ENCODE results near the gene HLA-DQA2. TPM values are rescaled to one million over a fixed set of nuclear protein-coding genes. Genes with fewer than 3 reads are reported as not detected.

Gene HLA-DQA2
- polyA plus RNA-seq, 1 donor (not counting 4 experiments of a cell fraction or from before 2014, with no cell fraction given): not detected

- DNase-seq (ENCODE audit: low read depth, low spot score): no peak
- Histone ChIP-seq H3K79me2 (ENCODE audit: control insufficient read depth, insufficient read depth, low read length) (no peaks in the 10 kb centered on the region), H3K9me3 (ENCODE audit: control insufficient read depth, low read depth, low read length) (no peaks in the 10 kb centered on the region), H3K4me2 (ENCODE audit: control insufficient read depth, extremely low read depth, insufficient read depth, low read depth, low read length) (no peak overlapping the region), H4K20me1 (ENCODE audit: control insufficient read depth, extremely low read depth, insufficient read depth, low read length) (no peaks in the 10 kb centered on the region), H3K9me1 (ENCODE audit: control insufficient read depth, extremely low read depth, insufficient read depth, low read length) (no peaks in the 10 kb centered on the region), H3K27me3 (ENCODE audit: control insufficient read depth, extremely low read depth, insufficient read depth, low read length) (no peaks in the 10 kb centered on the region), H3K4me3 (ENCODE audit: control insufficient read depth in 2 of 3, extremely low read depth in 1 of 3, insufficient read depth in 2 of 3, low read depth in 1 of 3, low read length in 3 of 3) (no peak overlapping the region), H3K4me1 (ENCODE audit: control insufficient read depth, extremely low read depth, insufficient read depth, low read length) (no peaks in the 10 kb centered on the region), H3K9ac (ENCODE audit: control insufficient read depth, extremely low read depth, insufficient read depth, low read length) (no peak overlapping the region), H3K27ac (ENCODE audit: control insufficient read depth, insufficient read depth, low read length) (no peak overlapping the region), H2AFZ (ENCODE audit: control insufficient read depth, low read length) (no peak overlapping the region), H3K36me3 (ENCODE audit: control insufficient read depth in 2 of 2, extremely low read depth in 1 of 2, insufficient read depth in 2 of 2, low read length in 2 of 2) (no peaks in the 10 kb centered on the region)
- TF ChIP-seq EZH2 (IDR thresholded peaks at IDR 0.05; ENCODE audit: low read length): no peak
- dilution Hi-C loops (cut with MboI; ENCODE audit: extremely low pct_ligation_motif_present, low sequenced_read_pairs): no loop called here
- no peak for FAIRE-seq
Observed at GRCh38 chr6:32713241-32713640, 27.9 kb upstream of the HLA-DQA2 start.

- Histone ChIP-seq H3K27me3 (ENCODE audit: control insufficient read depth, extremely low read depth, insufficient read depth, low read length) (no peaks in the 10 kb centered on the region), H4K20me1 (ENCODE audit: control insufficient read depth, extremely low read depth, insufficient read depth, low read length) (no peaks in the 10 kb centered on the region), H3K9me3 (ENCODE audit: control insufficient read depth, low read depth, low read length) (no peaks in the 10 kb centered on the region), H3K9ac (ENCODE audit: control insufficient read depth, extremely low read depth, insufficient read depth, low read length) (no peak overlapping the region), H3K27ac (ENCODE audit: control insufficient read depth, insufficient read depth, low read length) (no peak overlapping the region), H3K36me3 (ENCODE audit: control insufficient read depth in 2 of 2, extremely low read depth in 1 of 2, insufficient read depth in 2 of 2, low read length in 2 of 2) (no peaks in the 10 kb centered on the region), H3K9me1 (ENCODE audit: control insufficient read depth, extremely low read depth, insufficient read depth, low read length) (no peaks in the 10 kb centered on the region), H3K79me2 (ENCODE audit: control insufficient read depth, insufficient read depth, low read length) (no peaks in the 10 kb centered on the region), H2AFZ (ENCODE audit: control insufficient read depth, low read length) (no peak overlapping the region), H3K4me3 (ENCODE audit: control insufficient read depth in 2 of 3, extremely low read depth in 1 of 3, insufficient read depth in 2 of 3, low read depth in 1 of 3, low read length in 3 of 3) (no peak overlapping the region), H3K4me1 (ENCODE audit: control insufficient read depth, extremely low read depth, insufficient read depth, low read length) (no peaks in the 10 kb centered on the region), H3K4me2 (ENCODE audit: control insufficient read depth, extremely low read depth, insufficient read depth, low read depth, low read length) (no peak overlapping the region)
- FAIRE-seq (no peak), DNase-seq (ENCODE audit: low read depth, low spot score) (no peak)
- dilution Hi-C loops (cut with MboI; ENCODE audit: extremely low pct_ligation_motif_present, low sequenced_read_pairs): no loop called here
- TF ChIP-seq CTCF (optimal IDR thresholded peaks at IDR 0.05 in 1 of 3, IDR thresholded peaks at IDR 0.05 in 1 of 3, conservative IDR thresholded peaks at IDR 0.05 in 1 of 3; ENCODE audit: extremely low read depth in 1 of 3, insufficient read depth in 2 of 3, low read length in 3 of 3): no peak
- TF ChIP-seq EZH2 (IDR thresholded peaks at IDR 0.05; ENCODE audit: low read length): no peak
Observed at GRCh38 chr6:32716396-32716795, 24.8 kb upstream of the HLA-DQA2 start.

GRCh38 chr6:32718879-32719278, 22.3 kb upstream of the HLA-DQA2 start:
- FAIRE-seq (no peak), DNase-seq (ENCODE audit: low read depth, low spot score) (no peak)
- no peak overlapping the region for H3K9ac ChIP-seq (ENCODE audit: control insufficient read depth, extremely low read depth, insufficient read depth, low read length)
- no peaks in the 10 kb centered on the region for H4K20me1 ChIP-seq (ENCODE audit: control insufficient read depth, extremely low read depth, insufficient read depth, low read length)
- H3K9me3 ChIP-seq (ENCODE audit: control insufficient read depth, low read depth, low read length): no peaks in the 10 kb centered on the region
- H3K27ac ChIP-seq (ENCODE audit: control insufficient read depth, insufficient read depth, low read length): no peak overlapping the region
- H3K4me1 ChIP-seq (ENCODE audit: control insufficient read depth, extremely low read depth, insufficient read depth, low read length): no peaks in the 10 kb centered on the region
- dilution Hi-C loops (cut with MboI; ENCODE audit: extremely low pct_ligation_motif_present, low sequenced_read_pairs): no loop called here
- no peaks in the 10 kb centered on the region for H3K79me2 ChIP-seq (ENCODE audit: control insufficient read depth, insufficient read depth, low read length)
- H3K27me3 ChIP-seq (ENCODE audit: control insufficient read depth, extremely low read depth, insufficient read depth, low read length): no peaks in the 10 kb centered on the region
- H3K9me1 ChIP-seq (ENCODE audit: control insufficient read depth, extremely low read depth, insufficient read depth, low read length): no peaks in the 10 kb centered on the region
- TF ChIP-seq CTCF (optimal IDR thresholded peaks at IDR 0.05 in 1 of 3, IDR thresholded peaks at IDR 0.05 in 1 of 3, conservative IDR thresholded peaks at IDR 0.05 in 1 of 3; ENCODE audit: extremely low read depth in 1 of 3, insufficient read depth in 2 of 3, low read length in 3 of 3) (no peak), EZH2 (IDR thresholded peaks at IDR 0.05; ENCODE audit: low read length) (no peak)
- no peak overlapping the region for H2AFZ ChIP-seq (ENCODE audit: control insufficient read depth, low read length)
- no peak overlapping the region for H3K4me2 ChIP-seq (ENCODE audit: control insufficient read depth, extremely low read depth, insufficient read depth, low read depth, low read length)
- no peak overlapping the region for H3K4me3 ChIP-seq (ENCODE audit: control insufficient read depth in 2 of 3, extremely low read depth in 1 of 3, insufficient read depth in 2 of 3, low read depth in 1 of 3, low read length in 3 of 3)
- no peaks in the 10 kb centered on the region for H3K36me3 ChIP-seq (ENCODE audit: control insufficient read depth in 2 of 2, extremely low read depth in 1 of 2, insufficient read depth in 2 of 2, low read length in 2 of 2)
